GM18502 (cell line): ENCODE data around the gene NXPH3.
"Not testable (repeated sequence)": the region's sequence is repeated elsewhere in the genome, so short reads cannot be mapped to it uniquely, and the experiment has no call there.

Source experiments
- ATAC-seq: cut with Tn5 transposase; IDR thresholded peaks from one replicate; pipeline ENCODE4 v1.9.1; 2021; ENCODE audit warnings: mild to moderate bottlenecking; ENCODE audit not compliant: unreplicated experiment, poor library complexity

NXPH3 gene

GRCh38 chr17:49575679-49576087 is at the start of gene NXPH3:
Gene NXPH3, plus strand, starts transcription at chr17:49575871. Its CDS starts 349 bp downstream, at chr17:49576220.
- ATAC-seq = no peak

DNA sequence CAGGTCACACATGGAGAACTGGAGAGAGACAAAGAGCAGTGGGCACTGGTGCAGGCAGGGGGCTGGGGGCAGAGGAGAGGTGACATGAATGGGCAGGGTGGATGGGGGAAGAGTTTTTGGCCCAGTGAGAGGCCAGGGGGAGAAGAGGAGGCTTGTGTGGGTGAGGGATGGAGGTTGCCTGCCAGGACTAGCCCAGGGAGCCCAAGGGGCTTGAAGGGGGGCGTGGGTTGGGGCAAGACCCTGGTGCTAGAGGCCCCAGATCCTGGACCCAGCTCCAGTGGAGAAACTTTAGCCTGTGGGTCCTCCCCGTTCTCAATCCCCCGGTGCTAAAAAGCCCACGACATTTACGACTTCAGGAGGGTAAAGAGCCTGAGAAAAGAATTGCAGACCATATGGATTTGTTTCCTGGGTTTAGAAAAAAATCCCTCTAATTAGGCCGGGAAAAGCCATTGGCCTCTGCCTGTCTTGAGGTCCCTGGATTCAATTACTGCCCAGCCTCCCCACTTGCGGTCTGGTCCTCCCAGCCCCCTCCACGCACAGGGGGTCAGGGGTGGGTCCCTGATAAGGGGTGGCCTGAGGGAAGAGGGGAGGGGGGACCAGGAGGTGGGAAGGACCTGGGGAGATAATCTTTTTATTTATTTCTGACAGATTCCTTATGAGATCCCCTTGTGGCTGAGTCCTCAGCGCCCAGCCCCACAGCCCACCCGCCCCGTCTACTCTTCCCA is 47.6 kb upstream of the NXPH3 start:
- ATAC-seq = no peak

- ATAC-seq = no peak
Observed at GRCh38 chr17:49528966-49529365, 46.7 kb upstream of the NXPH3 start.

DNA sequence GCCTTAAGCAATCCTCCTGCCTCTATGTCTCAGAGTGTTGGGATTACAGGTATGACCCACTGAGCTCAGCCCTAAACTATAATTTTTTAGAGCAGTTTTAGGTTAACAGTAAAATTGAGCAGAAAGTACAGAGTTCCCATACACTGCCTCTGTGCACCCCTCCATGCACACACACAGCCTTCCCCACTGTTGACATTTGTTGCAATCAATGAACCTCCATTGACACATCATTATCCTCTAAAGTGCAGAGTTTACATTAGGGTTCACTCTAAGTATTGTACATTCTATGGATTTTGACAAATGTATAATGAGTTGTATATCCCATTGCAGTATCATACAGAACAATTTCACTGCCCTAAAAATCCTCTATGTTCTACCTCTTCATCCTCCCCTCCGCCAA is 45.6 kb upstream of the NXPH3 start:
- ATAC-seq = no peak

GRCh38 chr17:49543860-49544259 is 31.8 kb upstream of the NXPH3 start:
- ATAC-seq = no peak

DNA sequence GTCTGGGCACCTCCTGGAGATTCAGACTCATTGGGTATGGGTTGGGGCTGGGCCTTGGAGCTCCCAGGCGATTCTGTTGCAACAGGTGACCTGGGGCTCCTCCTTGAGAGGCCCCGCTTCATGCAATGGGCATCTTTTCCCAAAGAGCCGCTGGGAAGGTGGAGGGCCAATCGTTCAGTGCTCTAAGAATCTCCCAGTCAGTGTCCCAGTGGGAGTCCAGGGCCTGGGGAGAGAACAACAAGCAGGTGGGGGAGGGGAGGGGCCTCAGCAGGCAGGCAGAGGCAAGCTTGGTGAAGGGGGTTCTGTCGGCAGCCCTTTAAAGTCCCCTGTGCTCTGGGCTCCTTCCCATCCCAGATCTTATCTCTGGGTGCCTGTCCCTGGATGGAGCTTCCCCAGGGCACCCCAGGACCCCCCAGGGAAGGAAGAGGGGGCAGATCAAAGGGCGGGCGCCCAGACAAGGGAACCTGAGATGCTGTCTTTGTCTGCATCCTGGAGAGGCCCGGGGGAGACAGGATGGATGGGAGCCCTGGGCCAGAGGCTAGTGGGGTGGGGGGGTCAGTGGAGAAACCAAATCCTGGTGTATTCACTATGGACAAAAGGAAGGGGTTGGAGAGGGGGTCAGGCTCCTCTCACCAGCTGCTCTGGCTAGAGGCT is 30.5 kb upstream of the NXPH3 start:
- ATAC-seq = no peak

DNA sequence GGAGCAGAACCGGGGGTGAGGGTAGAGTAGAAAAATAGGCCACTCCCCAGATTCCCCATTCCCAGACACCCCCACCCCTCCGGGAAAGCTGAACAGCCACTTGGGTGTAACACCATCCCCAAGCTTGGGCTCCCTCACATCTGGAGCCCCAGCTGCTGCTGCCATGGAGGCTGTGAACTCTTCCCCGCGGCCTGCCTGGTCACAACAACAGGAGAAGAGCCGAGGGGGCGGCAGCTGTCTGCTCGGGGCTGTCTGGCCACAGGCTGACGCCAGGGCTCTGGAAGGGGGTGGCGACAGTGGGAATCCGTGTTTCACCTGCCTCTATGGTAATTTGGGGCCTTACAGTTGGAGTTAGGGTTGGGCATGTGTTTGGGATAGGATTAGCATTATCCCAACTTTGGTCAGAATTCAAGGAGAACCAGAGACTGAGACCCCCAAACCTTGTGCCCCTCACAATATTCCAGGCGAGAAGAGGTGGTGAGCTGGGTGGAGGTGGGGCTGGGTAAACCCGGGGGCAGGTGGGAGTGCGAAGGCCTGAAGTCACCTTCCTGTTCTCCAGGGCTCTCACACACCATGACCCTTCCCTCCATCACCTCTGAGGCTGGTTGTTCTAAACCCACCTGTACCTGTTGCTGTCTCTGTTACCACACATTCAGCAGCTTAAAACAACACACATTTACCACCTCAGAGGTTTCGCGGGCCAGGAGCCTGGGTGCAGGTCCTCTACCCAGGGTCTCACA is 29.7 kb upstream of the NXPH3 start:
- no peak for ATAC-seq

- no peak for ATAC-seq
Observed at GRCh38 chr17:49546546-49547535, 28.8 kb upstream of the NXPH3 start.

GRCh38 chr17:49547566-49547965 is 28.1 kb upstream of the NXPH3 start:
- ATAC-seq = no peak

GRCh38 chr17:49548051-49548505 is 27.6 kb upstream of the NXPH3 start:
- no peak for ATAC-seq

GRCh38 chr17:49548506-49549310 is 27.0 kb upstream of the NXPH3 start:
- ATAC-seq = no peak

DNA sequence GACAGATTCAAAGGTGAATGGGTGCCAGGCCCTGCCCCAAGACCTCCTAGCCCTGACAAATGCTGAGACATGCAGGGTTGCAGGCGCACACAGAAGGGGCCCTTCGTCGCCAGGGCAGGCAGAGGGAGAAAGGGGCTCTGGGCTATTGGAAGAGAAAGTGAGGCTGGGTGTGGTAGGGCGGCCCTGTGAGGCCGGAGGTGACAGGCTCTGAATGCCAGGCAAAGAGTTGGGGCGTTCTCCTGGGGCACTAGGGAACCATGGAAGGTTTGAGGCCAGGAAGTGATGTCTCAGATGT is 26.4 kb upstream of the NXPH3 start:
- no peak for ATAC-seq

DNA sequence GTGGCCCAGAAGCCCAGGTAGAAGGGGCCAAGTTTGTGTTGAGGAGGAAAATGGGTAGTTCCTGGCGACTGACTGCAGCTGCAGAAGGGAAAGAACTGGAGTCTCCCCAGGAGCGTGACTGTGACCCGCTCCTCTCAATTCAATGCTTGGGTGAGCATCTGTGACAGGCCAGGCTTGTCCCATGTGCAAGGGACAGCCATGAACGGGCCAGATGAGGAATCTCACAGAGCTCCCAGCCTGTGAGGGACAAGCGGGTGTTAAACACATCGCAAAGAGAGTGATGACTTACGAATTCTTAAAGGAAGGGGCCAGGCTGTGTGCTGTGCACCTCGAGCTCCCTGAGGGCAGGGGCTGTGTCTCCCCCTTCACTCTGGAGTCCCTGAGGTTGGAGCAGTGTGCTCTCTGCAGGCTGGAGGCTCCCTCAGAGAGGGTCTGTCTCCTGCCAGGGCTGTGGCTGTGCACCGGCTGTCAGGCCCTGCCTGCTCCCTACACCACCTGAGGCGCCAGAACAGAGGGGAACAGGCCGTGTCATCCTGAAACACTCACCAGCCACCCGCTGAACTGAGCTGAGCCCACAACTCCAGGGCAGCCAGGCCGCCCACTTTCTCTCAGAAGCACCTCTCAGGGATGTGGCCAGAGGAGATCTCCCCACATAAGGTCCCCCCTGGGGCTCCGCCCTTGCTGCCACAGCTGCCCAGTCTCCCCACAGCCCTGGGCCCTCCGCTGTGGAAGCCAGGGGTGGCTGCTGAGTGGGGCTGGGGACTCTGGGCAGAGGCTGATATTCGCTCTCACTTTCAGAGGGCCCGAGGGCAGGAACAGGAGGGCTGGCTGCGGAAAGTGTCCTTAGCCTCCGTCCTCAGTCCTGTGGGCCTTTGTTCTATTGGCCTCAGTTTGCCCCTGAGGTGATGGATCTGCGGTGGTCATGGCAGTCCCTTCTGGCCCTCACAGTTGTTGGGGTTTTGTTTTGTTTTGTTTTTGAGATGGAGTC is 25.7 kb upstream of the NXPH3 start:
- no peak for ATAC-seq

GRCh38 chr17:49550764-49551163 is 24.9 kb upstream of the NXPH3 start:
- not testable (repeated sequence) for ATAC-seq

DNA sequence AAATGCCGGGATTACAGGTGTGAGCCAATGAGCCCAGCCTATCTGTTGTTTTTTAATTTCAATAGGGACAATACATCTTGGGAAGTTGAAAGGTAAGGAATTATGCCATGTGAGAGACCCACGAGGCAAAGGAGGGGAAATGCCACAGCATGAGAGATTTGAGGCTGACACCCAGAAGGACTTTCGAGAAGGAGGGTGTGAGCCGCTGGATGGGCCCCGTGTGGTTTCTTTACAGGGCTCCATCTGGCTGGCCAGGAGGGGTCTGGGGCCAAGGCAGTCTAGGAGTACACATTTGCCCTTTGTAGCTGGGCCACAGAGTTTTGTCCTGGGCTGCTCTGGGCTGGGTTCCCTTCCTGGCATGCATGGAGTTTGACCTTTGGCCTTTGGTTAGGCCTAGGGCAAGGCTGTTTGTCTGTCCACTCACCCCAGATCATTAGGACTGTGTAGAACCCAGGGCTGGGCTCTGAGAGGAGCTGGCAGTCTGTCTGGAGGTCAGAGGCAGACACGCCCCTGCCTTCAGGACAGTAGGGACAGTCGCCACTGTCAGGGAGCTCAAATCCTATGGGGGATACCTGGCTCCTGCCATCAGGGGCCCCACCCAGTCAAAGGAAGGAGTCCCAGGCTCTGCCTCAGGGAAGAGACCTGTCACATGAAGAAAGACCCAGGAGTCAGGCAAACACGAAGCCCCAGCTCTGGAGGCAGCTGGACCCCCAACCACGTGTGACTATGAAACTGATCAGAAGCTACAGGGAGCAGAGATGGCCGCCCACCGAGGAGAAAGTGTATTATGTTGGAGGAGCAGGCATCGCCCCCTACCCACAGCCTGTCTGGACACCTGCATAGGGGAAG is 24.2 kb upstream of the NXPH3 start:
- ATAC-seq = no peak

DNA sequence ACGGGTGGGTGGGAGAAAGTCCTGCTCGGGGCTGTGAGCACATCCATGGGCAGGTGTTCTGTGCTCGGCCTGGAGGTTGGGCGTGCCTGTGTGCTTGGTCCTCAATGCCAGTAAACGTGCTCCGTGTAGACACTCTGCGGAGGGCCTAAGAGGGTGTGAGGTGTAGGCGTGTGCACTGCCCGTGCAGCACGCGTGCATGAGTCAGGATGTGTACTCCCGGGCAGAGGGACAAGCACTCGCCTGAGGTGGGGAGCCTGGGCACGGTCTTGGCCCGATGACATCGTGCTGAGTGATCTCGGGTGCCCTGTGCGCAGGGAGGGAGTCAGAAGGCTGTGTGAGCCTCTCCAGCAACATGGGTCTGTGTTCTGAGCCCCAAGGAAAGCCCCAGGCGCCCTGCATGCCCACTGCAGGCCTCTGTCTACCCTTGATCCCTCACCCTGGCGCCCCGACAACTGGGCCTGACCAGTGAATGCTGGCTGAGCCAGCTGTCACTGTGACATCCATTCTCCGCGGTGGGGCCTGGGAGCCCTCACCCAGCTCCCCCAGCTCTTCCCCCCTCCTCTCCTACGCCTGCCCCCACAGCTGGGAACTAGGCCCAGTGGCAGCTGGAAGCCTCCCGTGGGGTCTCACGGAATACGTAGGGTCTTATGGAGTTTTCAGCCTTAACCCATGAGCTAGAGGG is 23.5 kb upstream of the NXPH3 start:
- no peak for ATAC-seq
